ENCODE results near the gene IKBKE.

DNA sequence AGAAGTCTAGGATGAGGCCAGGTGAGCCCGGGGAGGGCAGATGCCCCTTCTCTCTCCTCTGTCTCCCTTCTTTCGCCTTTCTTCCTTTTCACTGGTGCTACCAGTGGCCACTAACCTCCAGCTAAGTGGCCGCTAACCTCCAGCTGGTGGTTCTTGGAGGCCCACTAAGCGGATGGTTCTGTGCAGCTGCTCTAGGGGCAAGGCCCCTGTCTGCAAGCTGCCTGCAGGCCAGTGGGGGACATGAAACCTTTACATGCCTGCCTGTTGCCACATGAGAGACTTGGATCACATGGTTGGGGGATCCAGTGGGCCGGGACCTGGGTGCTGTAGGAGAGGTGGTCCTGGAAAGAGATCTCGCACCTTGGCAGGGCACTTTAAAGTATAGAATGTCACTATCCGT lies 17.7 kb downstream of the IKBKE start:
- TF ChIP-seq, protein P1, sequence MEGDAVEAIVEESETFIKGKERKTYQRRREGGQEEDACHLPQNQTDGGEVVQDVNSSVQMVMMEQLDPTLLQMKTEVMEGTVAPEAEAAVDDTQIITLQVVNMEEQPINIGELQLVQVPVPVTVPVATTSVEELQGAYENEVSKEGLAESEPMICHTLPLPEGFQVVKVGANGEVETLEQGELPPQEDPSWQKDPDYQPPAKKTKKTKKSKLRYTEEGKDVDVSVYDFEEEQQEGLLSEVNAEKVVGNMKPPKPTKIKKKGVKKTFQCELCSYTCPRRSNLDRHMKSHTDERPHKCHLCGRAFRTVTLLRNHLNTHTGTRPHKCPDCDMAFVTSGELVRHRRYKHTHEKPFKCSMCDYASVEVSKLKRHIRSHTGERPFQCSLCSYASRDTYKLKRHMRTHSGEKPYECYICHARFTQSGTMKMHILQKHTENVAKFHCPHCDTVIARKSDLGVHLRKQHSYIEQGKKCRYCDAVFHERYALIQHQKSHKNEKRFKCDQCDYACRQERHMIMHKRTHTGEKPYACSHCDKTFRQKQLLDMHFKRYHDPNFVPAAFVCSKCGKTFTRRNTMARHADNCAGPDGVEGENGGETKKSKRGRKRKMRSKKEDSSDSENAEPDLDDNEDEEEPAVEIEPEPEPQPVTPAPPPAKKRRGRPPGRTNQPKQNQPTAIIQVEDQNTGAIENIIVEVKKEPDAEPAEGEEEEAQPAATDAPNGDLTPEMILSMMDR (IDR thresholded peaks at IDR 0.05), result no peak
- TF ChIP-seq POLR2A (IDR thresholded peaks at IDR 0.05), result no peak
